GM12878 (cell line): ENCODE results near the gene ENAH. TPM values are rescaled to one million over a fixed set of nuclear protein-coding genes. Genes with fewer than 3 reads are reported as not detected.

Experiments
- ATAC-seq: fragments of 200-7000 bp; cut with Tn5 transposase; 3 replicates; pipeline ENCODE4 v1.9.1; 2020; ENCODE audit warnings: mild to moderate bottlenecking, moderate library complexity
- BruUV-seq: library from RNA; stranded (reverse); fragments of 400-500 nt; replicated peaks from 2 replicates; lab custom pipeline; 2021; lab: Mats Ljungman, UMichigan
- CTCF ChIA-PET: fragments of 300-600 bp; sonication (Branson Sonifier 250); formaldehyde crosslinking; extraction: SDS; loops from one replicate; lab custom pipeline; 2021; ENCODE audit warnings: inconsistent platforms; lab: Yijun Ruan, JAX
- POLR2A ChIA-PET: fragments of 350-600 bp; formaldehyde crosslinking; extraction: SDS; loops from one replicate; lab custom pipeline; 2021; ENCODE audit warnings: inconsistent platforms; lab: Charles Lee
- RAD21 ChIA-PET: fragments of 300-600 bp; sonication (Branson Sonifier 250); formaldehyde crosslinking; loops from one replicate; lab custom pipeline; 2023; ENCODE audit warnings: antibody characterized with exemption; ENCODE audit not compliant: unreplicated experiment; lab: Charles Lee
- SMC1A ChIA-PET: fragments of 300-600 bp; sonication (Branson Sonifier 250); formaldehyde crosslinking; loops from one replicate; lab custom pipeline; 2023; ENCODE audit not compliant: unreplicated experiment, uncharacterized antibody; lab: Charles Lee
- DNase-seq: peaks from one replicate; pipeline ENCODE4 v3.0.0-alpha.2; 2011; ENCODE audit warnings: low read depth, low spot score
- FAIRE-seq: peaks from 3 replicates; lab custom pipeline; 2011; peaks lifted over from hg19 to GRCh38; lab: Jason Lieb, UNC
- H2AFZ ChIP-seq: 2 replicates; pipeline ENCODE4 v1.6.0; 2011; ENCODE audit warnings: low read depth, low read length, control low read depth; ENCODE audit not compliant: control insufficient read depth
- H3K27ac ChIP-seq: 2 replicates; pipeline ENCODE4 v1.5.1; 2011; ENCODE audit warnings: control low read depth; ENCODE audit not compliant: control insufficient read depth, insufficient read depth
- H3K27me3 ChIP-seq, 2 experiments: replicated peaks in 1 of 2; 2 replicates each; pipeline versions ENCODE4 v1.6.0 to v1.6.1; 2011; ENCODE audit warnings: low read length in 1 of 2; ENCODE audit not compliant: control insufficient read depth in 2 of 2, insufficient read depth in 2 of 2
- H3K36me3 ChIP-seq, 2 experiments: 2 replicates each; pipeline ENCODE4 v1.5.1; 2011; ENCODE audit warnings: low read length in 1 of 2; ENCODE audit not compliant: control insufficient read depth in 2 of 2, insufficient read depth in 2 of 2
- H3K4me1 ChIP-seq: 2 replicates; pipeline ENCODE4 v1.6.1; 2011; ENCODE audit warnings: mild to moderate bottlenecking, low read length, moderate library complexity, mixed read lengths; ENCODE audit not compliant: control insufficient read depth, insufficient read depth
- H3K4me2 ChIP-seq: 2 replicates; pipeline ENCODE4 v1.6.0; 2011; ENCODE audit warnings: control low read depth; ENCODE audit not compliant: control insufficient read depth, insufficient read depth
- H3K4me3 ChIP-seq: fragments of 200-600 bp; sonication (generic); 2 replicates; pipeline ENCODE4 v1.5.1; 2016
- H3K79me2 ChIP-seq: 2 replicates; pipeline ENCODE4 v1.6.0; 2011; ENCODE audit warnings: low read length; ENCODE audit not compliant: control insufficient read depth, insufficient read depth
- H3K9ac ChIP-seq: 2 replicates; pipeline ENCODE4 v1.8.0; 2011; ENCODE audit warnings: low read length, control low read depth, mixed read lengths; ENCODE audit not compliant: control insufficient read depth, insufficient read depth
- H3K9me3 ChIP-seq: replicated peaks from 3 replicates; pipeline ENCODE4 v1.5.1; 2011; ENCODE audit warnings: mild to moderate bottlenecking, low read length; ENCODE audit not compliant: control insufficient read depth, insufficient read depth
- H4K20me1 ChIP-seq: 2 replicates; pipeline ENCODE4 v1.6.0; 2011; ENCODE audit not compliant: control insufficient read depth, insufficient read depth
- BRCA1 ChIP-seq: IDR thresholded peaks from 2 replicates; pipeline ENCODE4 v1.6.1; 2011; ENCODE audit warnings: low read depth, low read length, improper control_type of control experiment
- ETV6 ChIP-seq, 2 experiments: fragments of 450-650 bp in 1 of 2; IDR thresholded peaks in 1 of 2; conservative IDR thresholded peaks in 1 of 2; 2 replicates each; pipeline ENCODE4 v1.6.1; 2014; ENCODE audit warnings: antibody characterized with exemption in 1 of 2, borderline replicate concordance in 1 of 2, low read depth in 1 of 2, mild to moderate bottlenecking in 1 of 2, moderate library complexity in 1 of 2
- FOS ChIP-seq: IDR thresholded peaks from 3 replicates; pipeline ENCODE4 v1.6.1; 2011; ENCODE audit warnings: borderline replicate concordance; ENCODE audit not compliant: insufficient read length; ENCODE audit errors: extremely low read depth
- IKZF1 ChIP-seq: fragments of 450-650 bp; conservative IDR thresholded peaks from 2 replicates; pipeline ENCODE4 v1.6.1; 2017; ENCODE audit warnings: antibody characterized with exemption, mild to moderate bottlenecking
- MXI1 ChIP-seq: fragments of 150-350 bp; IDR thresholded peaks from 2 replicates; pipeline ENCODE4 v1.6.1; 2011; ENCODE audit warnings: low read depth, mild to moderate bottlenecking, inconsistent platforms, low read length, improper control_type of control experiment
- NBN ChIP-seq: fragments of 450-650 bp; IDR thresholded peaks from 2 replicates; pipeline ENCODE4 v1.6.1; 2016
- NFXL1 ChIP-seq: fragments of 450-650 bp; IDR thresholded peaks from 2 replicates; pipeline ENCODE4 v1.6.1; 2017; ENCODE audit warnings: antibody characterized with exemption, mild to moderate bottlenecking, borderline replicate concordance
- PML ChIP-seq: IDR thresholded peaks from 2 replicates; pipeline ENCODE4 v1.6.1; 2012; ENCODE audit warnings: low read length, inconsistent platforms
- STAT3 ChIP-seq: IDR thresholded peaks from 2 replicates; pipeline ENCODE4 v1.6.1; 2011; ENCODE audit warnings: low read depth, low read length, improper control_type of control experiment
- YY1 ChIP-seq: IDR thresholded peaks from 2 replicates; pipeline ENCODE4 v1.6.1; 2011; ENCODE audit warnings: low read depth, mild to moderate bottlenecking, low read length
- WGBS: methylation state at CpG from one replicate; pipeline ENCODE4 v1.1.6; 2016; ENCODE audit warnings: low lambda C conversion rate; ENCODE audit not compliant: insufficient replicate concordance, insufficient coverage; ENCODE audit errors: missing lambda C conversion rate; 5-methylcytosine and 5-hydroxymethylcytosine counted together
- in situ Hi-C: fragments of 300-500 bp; cut with MboI; formaldehyde crosslinking; loops from 9 replicates; pipeline ENCODE4 v1.14.3; 2018; ENCODE audit warnings: mixed read lengths
- intact Hi-C: fragments of 100-400 bp; cut with micrococcal nuclease; formaldehyde crosslinking; loops from one replicate; pipeline ENCODE4 v1.14.2; 2022; ENCODE audit not compliant: unreplicated experiment
- polyA plus RNA-seq, 11 experiments: library from polyadenylated mRNA; depleted of rRNA in 4 of 11; unstranded in 6 of 11; stranded (reverse) in 5 of 11; fragments of >200 nt; fragmentation: Nextera tagmentation in 4 of 11; fragmentation: Illumina TruSeq in 1 of 11; extraction: Ambion mirVana in 4 of 11; extraction: Trizol in 1 of 11; gene quantifications; 1 replicate in 1 of 11; 2 replicates in 10 of 11; pipeline versions ENCODE4 v1.2.1 to v1.2.3, GENCODE V29; 2011 to 2016; ENCODE audit warnings: inconsistent platforms in 2 of 11, missing spikeins in 2 of 11, low read depth in 1 of 11
- total RNA-seq, 4 experiments: library from RNA; depleted of rRNA in 3 of 4; stranded (reverse); fragments of >200 nt in 3 of 4; fragmentation: Illumina TruSeq in 1 of 4; extraction: Trizol in 1 of 4; gene quantifications; 2 replicates each; pipeline versions ENCODE4 v1.2.1 to v1.2.3, GENCODE V29; 2013 to 2021
- TF ChIP-seq, protein P1 (sequence below): fragments of 450-650 bp; IDR thresholded peaks from 2 replicates; pipeline ENCODE4 v1.6.1; 2017; ENCODE audit warnings: borderline replicate concordance
- TF ChIP-seq, protein P2 (sequence below): IDR thresholded peaks from 2 replicates; pipeline ENCODE4 v1.6.1; 2011; ENCODE audit warnings: low read depth, low read length, improper control_type of control experiment, borderline replicate concordance
- TF ChIP-seq, protein P3 (sequence below): fragments of 150-350 bp; IDR thresholded peaks from 2 replicates; pipeline ENCODE4 v1.6.1; 2016; ENCODE audit warnings: low read depth, low read length

ENAH gene
- total and polyA plus RNA-seq, 10 of the 15 experiments (the other 5 are each of a cell fraction or from before 2014, with no cell fraction given), result under 0.01 to 0.62 (median 0.06) TPM; not detected in 5

DNA sequence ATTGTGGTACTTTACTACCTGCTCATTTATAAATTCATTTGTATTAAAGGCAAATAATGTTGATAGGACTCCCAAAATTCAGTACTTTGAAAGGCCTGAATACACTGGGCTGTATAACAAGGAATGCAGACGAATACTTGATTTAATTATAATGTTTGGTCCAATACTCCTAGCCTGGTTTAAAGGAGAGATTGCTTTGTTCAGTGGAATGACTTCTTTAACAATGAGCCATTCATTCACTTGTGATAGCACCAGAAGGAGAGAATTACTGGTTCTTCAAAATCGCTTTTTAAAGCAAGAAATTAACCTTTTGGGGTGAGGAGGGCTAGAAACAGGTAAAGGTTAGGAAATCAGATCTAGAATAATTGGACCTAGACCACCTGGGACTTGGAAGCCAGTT lies 28.3 kb upstream of the ENAH start:
- Histone ChIP-seq H3K4me2 (no peak overlapping the region), H3K27me3 (no peaks in the 10 kb centered on the region), H4K20me1 (no peaks in the 10 kb centered on the region), H3K36me3 (no peaks in the 10 kb centered on the region), H2AFZ (no peak overlapping the region), H3K9me3 (no peaks in the 10 kb centered on the region), H3K9ac (no peak overlapping the region), H3K27ac (no peak overlapping the region), H3K4me1 (no peaks in the 10 kb centered on the region), H3K4me3 (no peak overlapping the region), H3K79me2 (no peaks in the 10 kb centered on the region)
- in situ Hi-C loops (no loop called here), intact Hi-C loops (no loop called here)
- ChIA-PET CTCF (no interaction called here), SMC1A (no interaction called here), POLR2A (no interaction called here)
- no peak for DNase-seq
- no peak for ATAC-seq
- BruUV-seq, result no TSS peak
- 6% methylated on average over 2 of the region's 2 CpGs for WGBS
- no peak for TF ChIP-seq BRCA1
- TF ChIP-seq, all 136 proteins: peak for 0
- FAIRE-seq, result no peak
- RAD21 ChIA-PET, result no interaction called here

DNA sequence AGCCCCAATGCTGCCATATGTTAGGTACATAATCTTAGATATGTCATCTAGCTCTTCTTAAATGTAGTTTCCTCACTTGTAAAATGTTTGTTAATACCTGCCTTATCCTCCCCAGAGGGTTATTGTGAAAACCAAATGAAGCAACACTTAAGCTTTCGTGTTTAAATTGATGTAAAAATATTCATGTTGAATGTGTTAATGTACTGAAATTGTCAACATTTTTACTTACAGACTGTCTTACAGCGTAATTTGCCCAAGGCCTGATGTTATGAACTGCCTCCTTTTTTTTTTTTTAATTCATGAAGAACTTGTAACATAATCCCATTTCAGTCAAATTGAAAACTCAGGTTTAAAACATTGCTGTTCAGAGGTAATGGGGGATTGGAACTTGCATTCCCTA lies 25.6 kb upstream of the ENAH start:
- ChIA-PET SMC1A (interaction anchor here (0.7 kb wide), 1 partner anchor 99 kb away, joined by 3 read pairs; no protein-coding TSS in a partner anchor), RAD21 (no interaction called here), CTCF (no interaction called here), POLR2A (no interaction called here)
- H3K4me2 ChIP-seq, result no peak overlapping the region
- no TSS peak for BruUV-seq
- no peaks in the 10 kb centered on the region for H3K27me3 ChIP-seq
- H3K79me2 ChIP-seq, result no peaks in the 10 kb centered on the region
- H3K4me1 ChIP-seq, result no peaks in the 10 kb centered on the region
- H4K20me1 ChIP-seq, result no peaks in the 10 kb centered on the region
- no peak overlapping the region for H3K27ac ChIP-seq
- in situ Hi-C loops (no loop called here), intact Hi-C loops (no loop called here)
- FAIRE-seq (no peak), ATAC-seq (no peak), DNase-seq (no peak)
- H3K36me3 ChIP-seq, result no peaks in the 10 kb centered on the region
- WGBS, result 46% methylated on average over 2 of the region's 2 CpGs
- no peak overlapping the region for H3K9ac ChIP-seq
- H2AFZ ChIP-seq, result no peak overlapping the region
- no peaks in the 10 kb centered on the region for H3K9me3 ChIP-seq
- no peak overlapping the region for H3K4me3 ChIP-seq
- TF ChIP-seq STAT3 (no peak), YY1 (no peak), FOS (no peak), NBN (no peak), NFXL1 (no peak), PML (no peak), MXI1 (no peak), IKZF1 (no peak), ETV6 (conservative IDR thresholded peaks at IDR 0.05 in 1 of 2, IDR thresholded peaks at IDR 0.05 in 1 of 2; ENCODE audit: borderline replicate concordance in 1 of 2, low read depth in 1 of 2) (no peak)
- TF ChIP-seq, protein P1, sequence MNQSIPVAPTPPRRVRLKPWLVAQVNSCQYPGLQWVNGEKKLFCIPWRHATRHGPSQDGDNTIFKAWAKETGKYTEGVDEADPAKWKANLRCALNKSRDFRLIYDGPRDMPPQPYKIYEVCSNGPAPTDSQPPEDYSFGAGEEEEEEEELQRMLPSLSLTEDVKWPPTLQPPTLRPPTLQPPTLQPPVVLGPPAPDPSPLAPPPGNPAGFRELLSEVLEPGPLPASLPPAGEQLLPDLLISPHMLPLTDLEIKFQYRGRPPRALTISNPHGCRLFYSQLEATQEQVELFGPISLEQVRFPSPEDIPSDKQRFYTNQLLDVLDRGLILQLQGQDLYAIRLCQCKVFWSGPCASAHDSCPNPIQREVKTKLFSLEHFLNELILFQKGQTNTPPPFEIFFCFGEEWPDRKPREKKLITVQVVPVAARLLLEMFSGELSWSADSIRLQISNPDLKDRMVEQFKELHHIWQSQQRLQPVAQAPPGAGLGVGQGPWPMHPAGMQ, result no peak
- TF ChIP-seq, protein P2, sequence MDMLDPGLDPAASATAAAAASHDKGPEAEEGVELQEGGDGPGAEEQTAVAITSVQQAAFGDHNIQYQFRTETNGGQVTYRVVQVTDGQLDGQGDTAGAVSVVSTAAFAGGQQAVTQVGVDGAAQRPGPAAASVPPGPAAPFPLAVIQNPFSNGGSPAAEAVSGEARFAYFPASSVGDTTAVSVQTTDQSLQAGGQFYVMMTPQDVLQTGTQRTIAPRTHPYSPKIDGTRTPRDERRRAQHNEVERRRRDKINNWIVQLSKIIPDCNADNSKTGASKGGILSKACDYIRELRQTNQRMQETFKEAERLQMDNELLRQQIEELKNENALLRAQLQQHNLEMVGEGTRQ, result no peak
- TF ChIP-seq, protein P3, sequence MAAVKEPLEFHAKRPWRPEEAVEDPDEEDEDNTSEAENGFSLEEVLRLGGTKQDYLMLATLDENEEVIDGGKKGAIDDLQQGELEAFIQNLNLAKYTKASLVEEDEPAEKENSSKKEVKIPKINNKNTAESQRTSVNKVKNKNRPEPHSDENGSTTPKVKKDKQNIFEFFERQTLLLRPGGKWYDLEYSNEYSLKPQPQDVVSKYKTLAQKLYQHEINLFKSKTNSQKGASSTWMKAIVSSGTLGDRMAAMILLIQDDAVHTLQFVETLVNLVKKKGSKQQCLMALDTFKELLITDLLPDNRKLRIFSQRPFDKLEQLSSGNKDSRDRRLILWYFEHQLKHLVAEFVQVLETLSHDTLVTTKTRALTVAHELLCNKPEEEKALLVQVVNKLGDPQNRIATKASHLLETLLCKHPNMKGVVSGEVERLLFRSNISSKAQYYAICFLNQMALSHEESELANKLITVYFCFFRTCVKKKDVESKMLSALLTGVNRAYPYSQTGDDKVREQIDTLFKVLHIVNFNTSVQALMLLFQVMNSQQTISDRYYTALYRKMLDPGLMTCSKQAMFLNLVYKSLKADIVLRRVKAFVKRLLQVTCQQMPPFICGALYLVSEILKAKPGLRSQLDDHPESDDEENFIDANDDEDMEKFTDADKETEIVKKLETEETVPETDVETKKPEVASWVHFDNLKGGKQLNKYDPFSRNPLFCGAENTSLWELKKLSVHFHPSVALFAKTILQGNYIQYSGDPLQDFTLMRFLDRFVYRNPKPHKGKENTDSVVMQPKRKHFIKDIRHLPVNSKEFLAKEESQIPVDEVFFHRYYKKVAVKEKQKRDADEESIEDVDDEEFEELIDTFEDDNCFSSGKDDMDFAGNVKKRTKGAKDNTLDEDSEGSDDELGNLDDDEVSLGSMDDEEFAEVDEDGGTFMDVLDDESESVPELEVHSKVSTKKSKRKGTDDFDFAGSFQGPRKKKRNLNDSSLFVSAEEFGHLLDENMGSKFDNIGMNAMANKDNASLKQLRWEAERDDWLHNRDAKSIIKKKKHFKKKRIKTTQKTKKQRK, result no peak
